ENCODE measurements around the gene FOSB. TPM values are rescaled to one million over a fixed set of nuclear protein-coding genes. Genes with fewer than 3 reads are reported as not detected.

FOSB gene
- total RNA-seq, 1 donor: 337 TPM

- no peaks in the 10 kb centered on the region for H3K9me3 ChIP-seq (ENCODE audit: low read depth, low read length)
- peaks cover 18% of the 10 kb centered on the region for H3K4me1 ChIP-seq (ENCODE audit: insufficient read depth, low read length)
- peaks cover 20% of the 10 kb centered on the region for H3K27me3 ChIP-seq (ENCODE audit: insufficient read depth, low read length)
- no peak overlapping the region for H3K4me3 ChIP-seq (ENCODE audit: low read length)
These were observed 10.1 kb downstream of the FOSB start for GRCh38 chr19:45477713-45478453.

DNA sequence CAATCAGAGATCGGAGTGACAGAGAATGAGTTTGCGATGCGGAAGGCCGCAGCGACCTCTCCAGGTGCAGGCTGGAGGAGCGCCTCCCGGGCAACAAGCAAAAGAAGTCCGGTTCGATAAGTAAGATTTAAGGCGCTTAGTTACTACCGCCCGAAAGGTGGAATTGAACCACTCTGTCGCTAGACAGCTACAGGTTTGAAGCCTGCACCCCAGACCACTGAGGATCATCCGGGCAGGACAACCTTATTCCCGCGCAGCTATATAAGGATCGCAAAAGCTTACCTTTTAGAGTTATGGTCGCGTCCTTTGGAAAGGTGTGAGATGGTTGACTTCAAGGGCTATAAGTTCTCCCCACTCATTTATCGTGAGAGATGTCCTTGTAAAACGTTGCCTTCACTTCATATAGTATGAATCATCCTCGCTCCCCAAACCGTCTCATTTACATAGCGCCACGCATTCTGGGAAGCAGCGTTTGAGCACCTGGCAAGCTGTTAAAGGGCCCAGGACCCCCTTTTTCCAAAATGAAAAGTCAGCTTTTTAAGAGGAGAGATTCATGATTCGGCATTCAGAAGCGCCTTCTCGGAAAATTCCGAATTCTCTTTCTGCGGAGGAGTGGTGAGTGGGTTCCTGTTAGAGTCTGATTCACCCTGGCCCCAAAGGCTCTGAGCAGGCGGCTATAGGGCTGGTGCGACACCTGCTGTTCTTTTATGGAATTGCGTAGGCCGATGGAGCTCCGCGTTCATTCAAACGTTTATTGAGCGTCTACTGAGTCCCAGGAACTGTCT is 10.8 kb downstream of the FOSB start:
- Histone ChIP-seq H3K4me1 (ENCODE audit: insufficient read depth, low read length) (peaks cover 16% of the 10 kb centered on the region), H3K4me3 (ENCODE audit: low read length) (peak overlapping the region; percentile 38), H3K9me3 (ENCODE audit: low read depth, low read length) (no peaks in the 10 kb centered on the region), H3K27me3 (ENCODE audit: insufficient read depth, low read length) (peaks cover 14% of the 10 kb centered on the region)

GRCh38 chr19:45483033-45483432 is 15.2 kb downstream of the FOSB start:
- H3K4me1 ChIP-seq (ENCODE audit: insufficient read depth, low read length): peaks cover 13% of the 10 kb centered on the region
- no peak overlapping the region for H3K4me3 ChIP-seq (ENCODE audit: low read length)
- H3K9me3 ChIP-seq (ENCODE audit: low read depth, low read length): no peaks in the 10 kb centered on the region
- H3K27me3 ChIP-seq (ENCODE audit: insufficient read depth, low read length): no peaks in the 10 kb centered on the region

DNA sequence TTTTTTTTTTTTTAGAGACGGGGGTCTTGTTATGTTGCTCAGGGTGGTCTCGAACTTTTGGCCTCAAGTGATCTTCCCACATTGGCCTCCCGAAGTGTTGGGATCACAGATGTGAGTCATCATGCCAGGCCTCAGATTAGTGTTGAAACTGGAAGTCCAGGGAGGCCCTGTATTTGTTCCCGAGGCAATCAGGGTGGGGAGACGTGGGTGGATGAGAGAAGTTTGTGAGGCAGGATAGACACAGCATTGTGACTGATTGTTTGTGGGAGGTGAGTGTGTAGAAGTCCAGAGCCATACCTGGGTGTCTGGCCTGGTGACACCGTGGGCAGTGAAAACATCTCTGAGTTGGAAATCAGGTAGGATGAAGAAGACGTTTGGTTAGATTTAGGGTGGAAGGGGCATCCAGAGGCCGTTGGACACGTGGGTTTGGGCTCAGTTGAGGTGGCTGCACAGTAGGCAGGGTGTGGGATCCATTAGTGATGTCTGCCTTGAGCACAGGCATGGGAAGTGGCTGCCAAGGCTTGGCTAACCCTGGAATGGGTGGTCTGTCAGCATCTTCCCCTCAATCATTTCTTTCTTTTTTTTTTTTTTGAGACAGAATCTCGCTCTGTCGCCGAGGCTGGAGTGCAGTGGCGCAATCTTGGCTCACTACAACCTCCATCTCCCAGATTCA is 16.6 kb downstream of the FOSB start:
- H3K27me3 ChIP-seq (ENCODE audit: insufficient read depth, low read length): no peaks in the 10 kb centered on the region
- no peaks in the 10 kb centered on the region for H3K9me3 ChIP-seq (ENCODE audit: low read depth, low read length)
- H3K4me3 ChIP-seq (ENCODE audit: low read length): no peak overlapping the region
- peaks cover 9% of the 10 kb centered on the region for H3K4me1 ChIP-seq (ENCODE audit: insufficient read depth, low read length)

- H3K27me3 ChIP-seq (ENCODE audit: insufficient read depth, low read length): no peaks in the 10 kb centered on the region
- H3K9me3 ChIP-seq (ENCODE audit: low read depth, low read length): no peaks in the 10 kb centered on the region
- peak overlapping the region; percentile 51 for H3K4me3 ChIP-seq (ENCODE audit: low read length)
- peaks cover 9% of the 10 kb centered on the region for H3K4me1 ChIP-seq (ENCODE audit: insufficient read depth, low read length)
These were observed 17.7 kb downstream of the FOSB start for GRCh38 chr19:45485305-45486077.

DNA sequence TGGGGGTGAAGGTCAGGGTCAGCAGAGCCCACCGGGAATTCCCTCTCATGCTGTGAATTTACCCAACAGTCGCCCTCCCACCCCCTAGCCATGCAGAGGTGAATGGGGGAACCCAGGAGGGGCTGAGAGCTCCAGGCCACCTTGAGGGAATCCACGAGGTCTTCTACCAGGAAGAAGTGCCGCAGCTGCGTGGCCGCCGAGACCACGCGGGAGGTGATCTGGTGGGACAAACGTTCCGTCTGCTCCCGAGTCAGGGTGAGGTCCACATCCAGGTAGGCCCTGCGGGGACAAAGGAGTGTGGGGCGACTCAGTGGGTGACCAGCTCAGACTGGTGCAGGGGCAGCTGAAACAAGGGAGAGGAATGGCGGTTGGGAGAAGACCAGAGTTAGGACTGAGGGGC is 20.9 kb downstream of the FOSB start:
- Histone ChIP-seq H3K4me1 (ENCODE audit: insufficient read depth, low read length) (peaks cover 25% of the 10 kb centered on the region), H3K9me3 (ENCODE audit: low read depth, low read length) (no peaks in the 10 kb centered on the region), H3K27me3 (ENCODE audit: insufficient read depth, low read length) (peaks cover 3% of the 10 kb centered on the region), H3K4me3 (ENCODE audit: low read length) (no peak overlapping the region)

DNA sequence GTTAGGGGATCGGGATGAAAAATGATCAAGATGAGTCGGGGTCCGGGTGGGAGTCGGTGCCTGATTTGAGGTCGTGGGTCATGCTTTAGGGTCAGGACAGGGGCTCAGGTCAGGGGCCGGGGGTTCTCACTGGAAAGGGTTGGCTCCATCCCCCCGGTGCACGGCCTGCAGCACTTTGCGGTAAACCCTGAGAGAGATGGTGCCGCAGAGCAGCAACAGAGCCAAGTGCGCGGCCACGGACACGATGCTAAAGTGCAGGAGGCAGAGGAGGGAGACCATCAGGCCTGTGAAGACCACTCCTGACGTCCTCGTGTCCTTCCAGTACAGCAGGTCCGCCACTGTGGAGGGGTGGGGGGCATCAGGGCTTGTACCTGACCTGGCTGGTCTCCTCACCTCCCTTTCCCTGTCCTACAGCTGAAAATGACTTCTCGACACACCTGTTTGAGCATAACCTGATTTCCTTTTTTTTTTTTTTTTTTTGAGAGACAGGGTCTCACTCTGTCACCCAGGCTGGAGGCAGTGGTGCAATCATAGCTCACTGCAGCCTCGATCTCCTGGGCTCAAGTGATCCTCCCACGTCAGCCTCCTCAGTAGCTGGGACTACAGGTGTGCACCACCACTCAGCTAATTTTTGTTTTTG is 21.5 kb downstream of the FOSB start:
- H3K4me3 ChIP-seq (ENCODE audit: low read length): no peak overlapping the region
- no peaks in the 10 kb centered on the region for H3K9me3 ChIP-seq (ENCODE audit: low read depth, low read length)
- peaks cover 3% of the 10 kb centered on the region for H3K27me3 ChIP-seq (ENCODE audit: insufficient read depth, low read length)

GRCh38 chr19:45492137-45492626 is 24.4 kb downstream of the FOSB start:
- Histone ChIP-seq H3K4me3 (ENCODE audit: low read length) (no peak overlapping the region), H3K4me1 (ENCODE audit: insufficient read depth, low read length) (peaks cover 28% of the 10 kb centered on the region), H3K9me3 (ENCODE audit: low read depth, low read length) (no peaks in the 10 kb centered on the region), H3K27me3 (ENCODE audit: insufficient read depth, low read length) (peaks cover 20% of the 10 kb centered on the region)

More for the DNA sequence above, 21.5 kb downstream of the FOSB start:
- H3K4me1 ChIP-seq (ENCODE audit: insufficient read depth, low read length): peaks cover 25% of the 10 kb centered on the region

DNA sequence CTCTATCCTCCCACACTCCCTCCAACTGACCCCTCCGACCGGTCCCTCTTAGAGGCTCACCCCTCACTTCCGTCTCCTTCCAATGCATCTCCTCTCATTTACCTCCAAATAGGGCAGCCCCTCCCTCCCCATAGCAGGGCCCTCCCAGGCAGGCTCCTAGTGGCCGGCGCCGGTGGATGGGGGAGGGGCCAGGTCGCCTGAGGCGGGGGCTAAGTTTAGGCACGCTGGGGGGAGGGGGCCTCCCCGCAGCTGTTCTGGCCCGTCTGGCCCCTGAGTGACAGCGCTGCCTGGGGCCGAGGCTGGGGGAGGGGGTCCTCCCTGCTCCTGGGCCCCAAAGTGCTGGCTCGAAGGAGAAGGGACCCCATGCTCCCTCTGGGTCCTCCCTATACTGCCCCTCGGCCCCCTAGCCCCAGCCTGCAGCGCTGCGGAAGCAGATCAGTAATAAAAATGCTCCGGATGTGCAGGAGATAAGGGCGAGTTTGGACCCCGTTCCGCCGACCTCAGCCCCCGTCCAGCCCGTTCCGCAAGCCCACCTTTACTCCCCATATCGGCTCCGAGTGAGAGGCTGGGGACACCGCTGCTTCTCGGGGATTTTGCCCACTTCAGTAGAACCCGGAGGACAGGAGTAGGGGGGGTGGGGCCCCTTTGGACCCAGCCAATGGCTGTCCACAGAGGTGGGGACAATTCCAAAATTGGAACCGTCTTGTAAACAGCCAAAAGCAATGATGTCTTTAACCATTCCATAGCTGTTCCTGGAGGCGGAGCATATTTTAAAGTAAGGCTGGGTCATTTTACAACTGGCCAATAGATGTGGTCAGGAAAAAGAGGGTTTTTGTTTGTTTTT is 25.1 kb downstream of the FOSB start:
- H3K4me3 ChIP-seq (ENCODE audit: low read length): peak overlapping the region; percentile 7
- H3K27me3 ChIP-seq (ENCODE audit: insufficient read depth, low read length): peaks cover 20% of the 10 kb centered on the region
- H3K4me1 ChIP-seq (ENCODE audit: insufficient read depth, low read length): peaks cover 34% of the 10 kb centered on the region
- H3K9me3 ChIP-seq (ENCODE audit: low read depth, low read length): no peaks in the 10 kb centered on the region

DNA sequence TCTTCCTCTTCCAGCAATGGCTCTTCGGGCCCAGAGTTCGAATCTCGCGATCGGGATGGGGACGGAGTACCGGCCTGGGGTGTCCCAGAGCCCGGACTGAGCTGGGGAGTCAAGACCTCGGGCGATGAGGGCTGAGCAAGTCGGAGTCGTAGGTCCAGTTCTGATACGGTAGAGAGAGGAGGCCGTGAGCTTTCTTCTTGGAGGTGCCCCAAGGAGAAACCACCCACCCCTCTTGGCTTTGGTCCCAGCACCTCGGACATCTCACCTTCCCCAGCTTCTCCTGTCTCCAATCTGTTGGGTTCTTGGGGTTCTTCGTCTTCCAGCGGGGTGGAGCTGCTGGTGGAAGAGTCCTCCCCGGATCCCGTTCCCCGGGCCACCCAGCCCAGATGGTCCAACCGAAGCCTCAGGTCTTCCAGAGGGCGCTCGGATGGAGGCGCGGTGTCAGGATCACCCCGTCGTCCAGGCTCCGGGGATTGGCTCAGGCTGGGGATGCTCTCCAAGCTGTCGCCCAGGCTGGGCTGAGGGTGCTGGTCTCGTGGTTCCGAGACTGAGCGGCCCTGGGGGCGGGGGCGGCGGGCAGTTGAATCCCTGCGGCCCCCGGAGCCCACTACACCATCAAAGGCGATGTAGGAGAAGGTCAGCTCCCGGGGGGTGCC is 26.6 kb downstream of the FOSB start:
- Histone ChIP-seq H3K27me3 (ENCODE audit: insufficient read depth, low read length) (peaks cover 24% of the 10 kb centered on the region), H3K4me1 (ENCODE audit: insufficient read depth, low read length) (peaks cover 49% of the 10 kb centered on the region), H3K9me3 (ENCODE audit: low read depth, low read length) (no peaks in the 10 kb centered on the region), H3K4me3 (ENCODE audit: low read length) (no peak overlapping the region)

DNA sequence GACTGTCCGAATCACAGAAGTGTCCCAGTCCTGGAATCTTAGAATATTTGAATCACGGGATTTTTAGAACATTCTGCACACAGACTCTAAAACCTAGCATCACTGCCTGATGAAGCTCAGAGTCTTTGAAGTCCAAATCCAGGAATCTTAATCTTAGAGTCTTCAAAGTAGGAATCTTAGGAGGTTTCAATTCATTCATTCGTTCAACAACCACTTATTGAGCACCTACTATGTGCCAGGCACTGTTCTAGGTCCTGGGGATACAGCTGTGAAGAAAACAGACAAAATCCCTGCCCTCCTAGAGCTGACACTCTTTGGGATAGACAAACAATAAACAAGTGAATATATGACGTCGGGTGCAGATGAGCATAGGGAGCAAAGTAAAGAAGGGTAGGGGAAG is 27.4 kb downstream of the FOSB start:
- Histone ChIP-seq H3K4me3 (ENCODE audit: low read length) (no peak overlapping the region), H3K4me1 (ENCODE audit: insufficient read depth, low read length) (peaks cover 57% of the 10 kb centered on the region), H3K27me3 (ENCODE audit: insufficient read depth, low read length) (peaks cover 29% of the 10 kb centered on the region), H3K9me3 (ENCODE audit: low read depth, low read length) (no peaks in the 10 kb centered on the region)

DNA sequence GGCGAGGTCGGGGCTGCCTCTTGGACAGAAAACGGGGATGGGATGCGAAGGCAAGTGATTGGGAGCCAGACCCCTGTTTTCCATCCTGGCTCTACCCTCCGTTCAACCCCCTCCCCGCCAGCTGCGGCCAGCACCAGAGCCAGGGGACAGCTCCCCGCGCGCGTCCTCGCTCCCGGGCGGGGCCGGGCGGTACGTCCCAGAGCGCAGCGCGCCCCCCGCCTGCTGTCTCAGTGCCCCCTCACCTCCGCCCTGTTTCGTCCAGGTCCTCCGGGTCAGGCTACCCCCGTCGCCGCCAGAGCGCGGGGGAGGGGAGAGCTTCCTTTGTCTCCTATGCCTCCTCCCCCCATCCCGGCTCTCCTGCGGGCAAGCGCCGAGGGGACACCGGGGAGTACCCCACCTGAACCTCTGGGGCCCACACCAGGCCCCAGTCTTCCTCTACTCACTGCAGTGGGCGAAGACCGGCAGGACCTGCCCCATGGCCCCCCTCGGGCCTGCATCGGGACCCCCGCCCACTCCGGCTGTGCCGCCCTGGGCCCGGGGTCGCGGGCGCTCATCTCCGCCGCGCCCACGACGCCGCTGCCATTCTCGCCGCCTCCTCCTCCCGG is 28.7 kb downstream of the FOSB start:
- Histone ChIP-seq H3K4me1 (ENCODE audit: insufficient read depth, low read length) (peaks cover 66% of the 10 kb centered on the region), H3K27me3 (ENCODE audit: insufficient read depth, low read length) (peaks cover 29% of the 10 kb centered on the region), H3K9me3 (ENCODE audit: low read depth, low read length) (no peaks in the 10 kb centered on the region), H3K4me3 (ENCODE audit: low read length) (peak overlapping the region; percentile 41)

DNA sequence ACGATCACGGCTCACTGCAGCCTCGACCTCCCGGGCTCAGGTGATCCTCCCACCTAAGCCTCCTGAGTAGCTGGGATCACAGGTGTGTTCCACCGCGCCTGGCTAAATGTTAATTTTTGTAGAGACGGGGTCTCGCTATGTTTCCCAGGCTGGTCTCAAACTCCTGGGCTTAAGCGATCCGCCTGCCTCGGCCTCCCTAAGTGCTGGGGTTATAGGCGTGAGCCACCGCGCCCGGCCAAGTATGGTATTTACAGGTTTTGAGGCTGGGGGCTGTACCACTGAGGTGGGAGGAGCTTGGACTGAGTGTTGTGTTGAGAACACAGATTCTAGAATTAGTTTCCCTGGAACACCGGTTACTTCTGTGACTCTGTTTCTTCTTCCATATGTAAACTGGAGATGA is 30.0 kb downstream of the FOSB start:
- Histone ChIP-seq H3K4me1 (ENCODE audit: insufficient read depth, low read length) (peaks cover 73% of the 10 kb centered on the region), H3K27me3 (ENCODE audit: insufficient read depth, low read length) (peaks cover 26% of the 10 kb centered on the region), H3K4me3 (ENCODE audit: low read length) (no peak overlapping the region), H3K9me3 (ENCODE audit: low read depth, low read length) (no peaks in the 10 kb centered on the region)
